Amniotic stem cell (primary cell): Measurements from ENCODE around the gene SLC39A13.

Source experiments
- DNase-seq: peaks from one replicate; lab custom pipeline; 2025; lab: John Stamatoyannopoulos, UW

SLC39A13 gene

GRCh38 chr11:47407746-47408590 is at the start of gene SLC39A13:
Gene SLC39A13, plus strand, starts transcription at chr11:47408590. Its CDS starts 1,505 bp downstream, at chr11:47410095.
- DNase-seq = peak; percentile 94

- no peak for DNase-seq
Observed at GRCh38 chr11:47358731-47359051, 49.7 kb upstream of the SLC39A13 start.

- no peak for DNase-seq
Observed at GRCh38 chr11:47359162-47359561, 49.2 kb upstream of the SLC39A13 start.

- DNase-seq = no peak
Observed at GRCh38 chr11:47359586-47359985, 48.8 kb upstream of the SLC39A13 start.

- no peak for DNase-seq
Observed at GRCh38 chr11:47360341-47360740, 48.0 kb upstream of the SLC39A13 start.

GRCh38 chr11:47361419-47361818 is 47.0 kb upstream of the SLC39A13 start:
- DNase-seq = no peak

GRCh38 chr11:47366020-47366490 is 42.3 kb upstream of the SLC39A13 start:
- DNase-seq = no peak

- no peak for DNase-seq
Observed at GRCh38 chr11:47369676-47370075, 38.7 kb upstream of the SLC39A13 start.

GRCh38 chr11:47372422-47372821 is 36.0 kb upstream of the SLC39A13 start:
- DNase-seq = no peak

- peak; percentile 55 for DNase-seq
Observed at GRCh38 chr11:47373876-47374719, 34.3 kb upstream of the SLC39A13 start.

GRCh38 chr11:47374720-47375019 is 33.7 kb upstream of the SLC39A13 start:
- DNase-seq = no peak

GRCh38 chr11:47375020-47375419 is 33.4 kb upstream of the SLC39A13 start:
- no peak for DNase-seq

GRCh38 chr11:47375546-47376085 is 32.8 kb upstream of the SLC39A13 start:
- no peak for DNase-seq

- DNase-seq = no peak
Observed at GRCh38 chr11:47376107-47376524, 32.3 kb upstream of the SLC39A13 start.

GRCh38 chr11:47376525-47377371 is 31.6 kb upstream of the SLC39A13 start:
- DNase-seq = no peak

- DNase-seq = no peak
Observed at GRCh38 chr11:47377571-47378009, 30.8 kb upstream of the SLC39A13 start.

GRCh38 chr11:47378010-47378835 is 30.2 kb upstream of the SLC39A13 start, which contains the start of gene SPI1:
Gene SPI1, minus strand, starts transcription at chr11:47378547. Its CDS starts 194 bp downstream, at chr11:47378353.
- DNase-seq = no peak

- DNase-seq = no peak
Observed at GRCh38 chr11:47378836-47379170, 29.6 kb upstream of the SLC39A13 start.

GRCh38 chr11:47379317-47379716 is 29.1 kb upstream of the SLC39A13 start:
- no peak for DNase-seq

- DNase-seq = no peak
Observed at GRCh38 chr11:47380078-47380477, 28.3 kb upstream of the SLC39A13 start.

- no peak for DNase-seq
Observed at GRCh38 chr11:47383071-47383470, 25.3 kb upstream of the SLC39A13 start.
